T follicular helper cell (primary cell): ENCODE measurements around the gene TMEM217.
"Not testable (repeated sequence)": the region's sequence is repeated elsewhere in the genome, so short reads cannot be mapped to it uniquely, and the experiment has no call there.

Experiments
- DNase-seq: peaks from one replicate; pipeline ENCODE4 v3.0.0-alpha.2; 2020; ENCODE audit warnings: low read depth

The TMEM217 gene

GRCh38 chr6:37182736-37183590 is 75.0 kb downstream of the TMEM217 start:
- DNase-seq: no peak

DNA sequence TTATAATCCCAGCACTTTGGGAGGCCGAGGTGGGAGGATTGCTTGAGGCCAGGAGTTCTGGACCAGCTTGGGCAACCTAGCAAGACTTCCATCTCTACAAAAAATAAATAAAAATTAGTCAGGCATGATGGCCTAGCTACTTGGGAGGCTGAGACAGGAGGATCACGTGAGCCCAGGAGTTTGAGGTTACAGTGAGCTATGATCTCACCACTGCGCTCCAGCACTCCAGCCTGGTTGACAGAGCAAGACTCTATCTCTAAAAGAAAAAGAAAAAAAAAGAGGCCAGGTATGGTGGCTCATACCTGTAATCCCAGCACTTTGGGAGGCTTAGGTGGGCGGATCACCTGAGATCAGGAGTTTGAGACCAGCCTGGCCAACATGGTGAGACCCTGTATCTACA is 77.3 kb downstream of the TMEM217 start:
- not testable (repeated sequence) for DNase-seq

DNA sequence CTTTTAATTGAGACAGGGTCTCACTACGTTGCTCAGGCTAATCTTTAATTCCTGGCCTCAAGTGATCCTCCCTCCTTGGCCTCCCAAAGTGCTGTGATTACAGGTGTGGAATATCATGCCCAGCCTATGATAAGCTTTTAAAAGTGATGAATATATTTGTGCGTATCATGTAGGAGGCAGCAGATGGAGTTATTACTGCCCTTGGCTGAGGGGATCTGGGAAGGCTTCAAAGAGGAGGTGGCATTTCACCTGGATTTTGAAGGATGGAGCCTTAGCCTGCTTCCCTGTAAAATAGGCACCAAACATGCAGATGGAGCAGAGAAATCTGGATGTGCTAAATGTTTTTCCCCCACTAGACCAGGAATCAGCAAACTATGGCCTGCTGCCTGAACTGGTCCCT is 77.9 kb downstream of the TMEM217 start:
- DNase-seq: no peak

- no peak for DNase-seq
These were observed 79.9 kb downstream of the TMEM217 start for GRCh38 chr6:37177935-37178517.

DNA sequence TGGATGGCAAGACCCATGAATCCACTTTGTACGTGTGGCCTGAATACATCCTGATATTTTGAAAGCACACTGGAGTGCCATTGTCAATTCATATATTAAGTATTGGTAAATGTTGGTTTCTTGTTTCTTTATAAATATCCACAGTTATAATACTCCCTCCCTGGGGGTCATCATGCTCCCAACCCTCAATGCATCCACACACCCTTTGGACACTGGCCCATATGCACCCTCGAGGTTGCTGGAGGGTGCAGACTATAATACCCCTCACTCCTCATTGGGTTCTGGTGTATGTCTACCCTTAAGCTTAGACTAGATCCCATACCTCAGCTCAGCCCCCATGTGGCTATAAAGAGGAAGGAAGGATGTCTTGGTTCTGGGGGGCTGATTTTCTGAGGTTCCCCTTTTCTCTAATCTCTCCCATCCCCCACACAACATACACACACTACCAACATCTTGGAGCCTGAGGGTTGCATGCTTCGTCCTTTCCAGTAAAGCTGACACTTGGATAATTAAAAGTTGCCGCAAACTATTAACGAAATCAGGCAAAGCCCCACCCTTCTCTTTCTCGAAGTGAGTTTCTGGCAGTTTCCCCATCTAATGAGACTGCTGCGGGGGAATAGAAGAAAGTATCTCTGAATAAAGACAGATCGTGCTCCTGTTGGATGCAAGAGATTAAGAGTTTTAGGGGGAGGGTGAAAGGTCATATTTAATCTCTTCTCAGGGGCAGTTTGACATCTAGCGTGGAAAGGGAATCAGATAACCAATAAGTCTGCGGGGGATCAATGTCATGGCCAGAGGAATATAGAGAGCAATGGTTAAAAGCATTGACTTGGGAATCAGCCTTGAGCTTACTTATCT is 80.6 kb downstream of the TMEM217 start:
- no peak for DNase-seq

- no peak for DNase-seq
These were observed 81.5 kb downstream of the TMEM217 start for GRCh38 chr6:37176268-37177076.

GRCh38 chr6:37175332-37176267 is 82.3 kb downstream of the TMEM217 start:
- DNase-seq: no peak

- no peak for DNase-seq
These were observed 83.2 kb downstream of the TMEM217 start for GRCh38 chr6:37174515-37175331.

DNA sequence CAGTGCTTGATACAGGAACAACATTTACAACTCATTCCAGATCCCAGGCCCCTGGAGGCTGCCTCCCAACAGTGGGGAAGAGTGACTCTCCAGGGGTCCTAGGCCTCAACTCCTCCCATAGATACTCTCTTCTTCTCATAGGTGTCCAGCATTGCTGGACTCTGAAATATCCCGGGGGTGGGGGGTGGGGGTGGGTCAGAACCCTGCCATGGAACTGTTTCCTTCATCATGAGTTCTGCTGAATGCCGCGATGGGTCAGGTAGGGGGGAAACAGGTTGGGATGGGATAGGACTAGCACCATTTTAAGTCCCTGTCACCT is 83.8 kb downstream of the TMEM217 start:
- DNase-seq: no peak

DNA sequence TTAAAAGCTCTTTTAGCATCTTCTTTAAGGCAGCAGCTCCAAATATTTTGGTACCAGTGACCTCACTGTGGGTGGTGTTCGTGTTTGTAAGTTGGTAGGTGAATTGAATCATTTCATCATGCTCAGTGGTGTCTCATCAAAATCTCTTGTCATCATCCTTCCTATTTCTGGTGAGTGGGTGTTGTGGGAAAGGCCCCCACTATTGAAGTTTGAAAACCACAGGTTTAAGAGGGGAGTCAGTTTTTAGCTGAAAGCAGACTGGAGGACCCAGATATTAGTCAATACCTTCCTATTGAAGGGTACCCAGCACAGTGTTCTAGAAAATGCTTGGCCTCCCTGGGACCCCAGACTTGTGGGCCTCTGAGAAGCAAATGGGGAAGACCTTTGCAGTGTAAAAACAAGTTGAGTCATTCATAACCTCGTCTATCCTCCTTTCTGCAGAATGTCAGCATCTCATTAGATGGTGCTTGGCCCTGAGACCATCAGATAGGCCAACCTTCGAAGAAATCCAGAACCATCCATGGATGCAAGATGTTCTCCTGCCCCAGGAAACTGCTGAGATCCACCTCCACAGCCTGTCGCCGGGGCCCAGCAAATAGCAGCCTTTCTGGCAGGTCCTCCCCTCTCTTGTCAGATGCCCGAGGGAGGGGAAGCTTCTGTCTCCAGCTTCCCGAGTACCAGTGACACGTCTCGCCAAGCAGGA is 84.3 kb downstream of the TMEM217 start:
- no peak for DNase-seq

- no peak for DNase-seq
These were observed 84.9 kb downstream of the TMEM217 start for GRCh38 chr6:37172912-37173492.

DNA sequence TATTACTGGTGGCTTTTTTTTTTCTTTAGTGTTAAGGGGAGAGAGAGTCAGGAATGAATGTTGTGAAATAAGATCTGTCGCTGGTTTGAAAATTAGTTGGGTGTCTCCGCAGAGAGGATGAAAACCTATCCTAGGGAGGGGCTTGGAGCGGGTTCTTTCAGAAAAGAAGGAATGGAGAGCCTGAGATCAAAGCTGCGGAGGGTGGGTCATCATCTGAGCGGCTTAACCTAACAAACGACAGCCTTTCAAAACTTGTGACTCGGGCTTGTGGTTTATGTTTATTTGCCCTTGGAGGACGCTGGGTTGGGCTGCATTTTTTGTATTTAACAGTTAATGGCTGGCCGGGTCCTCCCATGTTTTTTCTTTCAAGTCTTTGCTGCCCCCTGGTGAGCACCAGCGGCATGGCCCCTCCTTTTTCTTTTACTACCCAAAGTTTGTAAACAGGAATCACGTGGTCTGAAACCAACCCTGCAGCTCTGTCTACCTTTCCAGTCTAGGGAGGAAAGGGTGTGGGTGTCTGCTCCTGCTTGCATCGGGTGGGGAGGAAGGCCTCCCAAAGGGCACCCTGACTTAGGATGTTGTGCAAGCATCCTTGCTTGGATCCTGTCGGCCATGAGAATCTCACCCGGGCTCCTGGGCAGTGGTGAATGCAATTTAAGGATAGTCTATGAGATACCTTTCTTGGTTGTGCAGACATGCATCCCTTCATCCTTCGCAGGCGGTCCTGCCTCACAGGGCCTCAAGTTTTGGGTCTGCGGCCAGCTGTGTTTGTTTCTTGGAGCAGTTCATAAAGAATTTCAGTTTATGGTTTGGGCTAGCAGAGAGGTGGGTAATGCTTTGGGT is 85.8 kb downstream of the TMEM217 start:
- DNase-seq: peak; percentile 89

DNA sequence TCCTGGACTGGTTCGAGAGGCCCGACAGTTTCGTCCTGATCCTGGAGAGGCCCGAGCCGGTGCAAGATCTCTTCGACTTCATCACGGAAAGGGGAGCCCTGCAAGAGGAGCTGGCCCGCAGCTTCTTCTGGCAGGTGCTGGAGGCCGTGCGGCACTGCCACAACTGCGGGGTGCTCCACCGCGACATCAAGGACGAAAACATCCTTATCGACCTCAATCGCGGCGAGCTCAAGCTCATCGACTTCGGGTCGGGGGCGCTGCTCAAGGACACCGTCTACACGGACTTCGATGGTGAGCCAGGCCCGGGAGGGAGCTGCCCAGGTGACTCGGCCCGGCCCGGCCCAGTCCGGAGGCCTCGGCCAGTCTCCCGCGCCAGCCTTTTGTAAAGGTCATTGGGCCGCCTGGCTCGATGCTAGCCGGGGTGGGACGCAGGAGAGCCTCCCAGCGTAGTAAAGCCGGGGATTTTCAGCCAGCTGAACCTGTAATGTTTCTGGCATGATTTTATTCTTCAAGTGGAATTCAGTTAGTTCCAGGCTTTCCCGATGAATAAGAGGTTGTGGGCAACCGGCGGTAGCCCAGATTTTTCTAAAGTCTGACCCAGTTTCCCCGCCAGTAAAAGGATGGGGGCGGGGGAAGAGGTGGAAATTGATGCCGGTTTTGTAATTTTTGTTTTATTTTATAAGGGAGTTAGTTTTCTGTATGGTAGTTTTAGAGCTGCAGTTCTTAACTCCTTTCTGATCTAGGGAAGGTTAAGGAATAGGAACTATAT is 86.6 kb downstream of the TMEM217 start:
- no peak for DNase-seq

GRCh38 chr6:37170273-37171200 is 87.4 kb downstream of the TMEM217 start:
- DNase-seq: no peak

GRCh38 chr6:37169496-37170272 is 88.3 kb downstream of the TMEM217 start, which contains the start of gene PIM1:
TSS of gene PIM1 (plus strand) at chr6:37170152. CDS start at chr6:37170576, 424 bp downstream.
- peak; percentile 99 for DNase-seq
